GM13977 (cell line): ENCODE results near the gene ADARB1.

Experiments used
- DNase-seq: peaks from one replicate; pipeline ENCODE4 v3.0.0; 2012; ENCODE audit warnings: low spot score
- in situ Hi-C: fragments of 300-500 bp; cut with MboI; formaldehyde crosslinking; loops from one replicate; pipeline ENCODE4 v1.12.0; 2022; ENCODE audit warnings: low sequenced_read_pairs, low pct_unique_long_range_greater_than_20kb, mixed read lengths, inconsistent platforms; ENCODE audit not compliant: unreplicated experiment
- TF ChIP-seq, protein P1 (sequence below): IDR thresholded peaks from 2 replicates; pipeline ENCODE4 v1.5.1; 2012; ENCODE audit warnings: mild to moderate bottlenecking, control low read depth; ENCODE audit not compliant: insufficient read depth; ENCODE audit errors: extremely low read depth, missing control alignments

The ADARB1 gene

DNA sequence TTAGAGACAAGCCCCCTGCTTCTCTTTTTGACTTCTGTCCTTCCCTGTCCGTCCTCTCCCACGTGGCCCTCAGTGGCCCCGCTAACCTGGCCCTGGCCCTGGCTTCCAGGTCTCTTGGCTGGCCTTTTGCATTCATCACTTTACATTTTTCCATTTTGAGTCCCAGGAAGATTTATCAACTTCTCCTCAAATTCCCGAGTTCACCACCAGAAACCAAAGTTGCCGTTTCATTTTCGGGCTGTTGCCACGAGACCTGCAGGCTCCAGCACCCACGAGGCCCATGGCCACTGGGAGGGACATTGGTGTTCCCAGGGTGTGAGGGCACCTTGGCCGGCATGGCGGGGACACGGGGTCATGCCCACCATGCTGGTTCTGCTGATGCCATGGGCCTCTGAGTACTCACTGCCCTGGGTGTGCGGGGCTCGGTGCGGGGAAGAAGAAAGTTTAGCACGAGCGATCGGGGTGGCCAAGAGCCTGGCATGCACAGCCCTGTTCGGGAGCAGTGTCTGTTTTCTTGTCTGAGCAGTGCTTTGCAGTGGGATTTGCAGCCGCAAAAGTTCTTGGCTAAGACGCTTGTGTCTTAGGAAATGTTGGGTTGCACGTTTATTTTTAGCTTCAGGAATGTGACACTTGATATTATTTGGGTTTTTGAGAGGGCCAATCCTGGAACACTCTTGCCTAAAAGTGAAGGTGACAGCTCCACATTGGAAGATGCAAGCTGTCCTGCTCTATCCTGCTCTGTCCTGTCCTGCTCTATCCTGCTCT, 40.4 kb upstream of the ADARB1 start:
- DNase-seq = no peak
- TF ChIP-seq, protein P1, sequence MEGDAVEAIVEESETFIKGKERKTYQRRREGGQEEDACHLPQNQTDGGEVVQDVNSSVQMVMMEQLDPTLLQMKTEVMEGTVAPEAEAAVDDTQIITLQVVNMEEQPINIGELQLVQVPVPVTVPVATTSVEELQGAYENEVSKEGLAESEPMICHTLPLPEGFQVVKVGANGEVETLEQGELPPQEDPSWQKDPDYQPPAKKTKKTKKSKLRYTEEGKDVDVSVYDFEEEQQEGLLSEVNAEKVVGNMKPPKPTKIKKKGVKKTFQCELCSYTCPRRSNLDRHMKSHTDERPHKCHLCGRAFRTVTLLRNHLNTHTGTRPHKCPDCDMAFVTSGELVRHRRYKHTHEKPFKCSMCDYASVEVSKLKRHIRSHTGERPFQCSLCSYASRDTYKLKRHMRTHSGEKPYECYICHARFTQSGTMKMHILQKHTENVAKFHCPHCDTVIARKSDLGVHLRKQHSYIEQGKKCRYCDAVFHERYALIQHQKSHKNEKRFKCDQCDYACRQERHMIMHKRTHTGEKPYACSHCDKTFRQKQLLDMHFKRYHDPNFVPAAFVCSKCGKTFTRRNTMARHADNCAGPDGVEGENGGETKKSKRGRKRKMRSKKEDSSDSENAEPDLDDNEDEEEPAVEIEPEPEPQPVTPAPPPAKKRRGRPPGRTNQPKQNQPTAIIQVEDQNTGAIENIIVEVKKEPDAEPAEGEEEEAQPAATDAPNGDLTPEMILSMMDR = no peak
- in situ Hi-C loops = no loop called here

DNA sequence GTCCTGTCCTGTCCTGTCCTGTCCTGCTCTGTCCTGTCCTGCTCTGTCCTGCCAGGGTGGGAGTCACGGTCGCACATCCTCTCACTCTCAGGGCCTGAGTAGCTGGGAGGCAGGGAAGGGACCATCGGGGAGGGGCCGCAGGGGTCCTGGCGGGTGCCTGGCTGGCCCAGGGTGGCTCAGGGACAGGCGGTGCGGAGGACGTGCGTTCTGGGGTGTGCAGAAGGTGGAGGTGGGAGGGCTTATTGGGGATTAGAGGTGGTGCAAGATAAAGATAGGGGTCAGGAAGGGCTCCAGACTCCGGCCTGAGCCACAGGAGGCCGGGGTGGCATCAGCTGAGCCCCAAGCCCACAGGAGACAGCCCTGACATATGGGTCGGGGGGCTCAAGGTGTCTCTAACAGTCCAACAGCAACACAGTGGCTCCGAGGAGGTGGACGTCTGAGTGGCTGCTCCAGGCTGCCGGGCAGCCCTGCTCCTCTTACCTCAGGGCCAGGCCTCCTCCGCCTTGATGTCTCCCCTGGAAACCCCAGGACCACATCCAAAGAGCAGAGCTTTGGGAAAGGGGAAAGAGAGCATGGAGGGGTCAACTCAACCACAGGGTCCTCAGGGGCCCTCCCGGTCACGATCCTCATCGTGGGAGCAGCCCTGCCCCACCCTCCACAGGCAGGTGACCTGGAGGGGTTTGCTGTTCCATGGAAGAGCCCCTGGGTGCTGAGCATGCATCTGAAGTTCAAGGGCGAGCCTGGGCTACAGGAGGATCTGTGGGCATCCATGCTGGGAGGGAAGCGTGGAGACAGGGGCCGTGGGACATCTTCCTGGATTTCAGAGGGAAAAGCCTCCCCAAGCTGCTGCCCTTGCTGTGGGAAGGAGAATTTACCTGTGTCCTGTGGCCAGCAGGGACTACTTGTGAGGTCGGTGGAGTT, 39.6 kb upstream of the ADARB1 start:
- in situ Hi-C loops = no loop called here
- no peak for DNase-seq
- TF ChIP-seq, protein P1 = no peak

DNA sequence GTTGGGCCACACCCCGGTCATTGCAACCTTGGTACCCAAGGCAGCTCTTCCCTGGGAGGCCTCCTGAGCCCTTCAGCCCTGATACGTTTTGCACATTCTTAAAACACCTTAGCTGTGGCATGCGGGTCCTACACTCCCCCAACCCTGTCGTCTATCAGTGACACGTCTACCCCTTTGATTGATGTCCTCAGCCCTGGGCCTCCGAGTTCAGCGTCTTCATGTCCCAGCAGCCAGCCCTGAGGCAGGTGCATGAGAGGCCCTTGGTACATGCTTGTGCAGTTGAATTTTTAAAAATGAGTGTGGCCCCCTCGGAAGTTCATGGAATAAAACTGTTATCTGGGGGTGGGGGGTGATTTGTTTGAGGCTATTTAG, 38.9 kb upstream of the ADARB1 start:
- no peak for DNase-seq
- in situ Hi-C loops = no loop called here
- TF ChIP-seq, protein P1 = no peak

DNA sequence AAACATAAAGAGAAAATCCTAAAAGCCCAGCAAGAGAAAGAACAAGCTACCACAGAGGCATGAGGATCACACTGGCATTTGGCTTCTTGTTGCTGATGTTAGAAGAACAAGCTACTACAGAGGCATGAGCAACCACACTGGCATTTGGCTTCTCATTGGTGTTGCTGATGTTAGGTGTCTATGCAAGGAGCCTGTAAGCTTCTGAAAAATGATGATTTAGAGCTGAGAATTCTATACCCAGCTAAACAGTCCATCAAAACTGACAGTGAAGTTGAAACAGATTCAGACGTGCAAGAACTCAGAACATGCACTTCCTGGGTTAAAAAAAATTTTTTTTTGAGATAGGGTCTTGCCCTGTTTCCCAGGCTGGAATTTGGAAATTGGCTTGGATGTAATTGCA, 37.8 kb upstream of the ADARB1 start:
- TF ChIP-seq, protein P1 = no peak
- DNase-seq = no peak
- in situ Hi-C loops = no loop called here

DNA sequence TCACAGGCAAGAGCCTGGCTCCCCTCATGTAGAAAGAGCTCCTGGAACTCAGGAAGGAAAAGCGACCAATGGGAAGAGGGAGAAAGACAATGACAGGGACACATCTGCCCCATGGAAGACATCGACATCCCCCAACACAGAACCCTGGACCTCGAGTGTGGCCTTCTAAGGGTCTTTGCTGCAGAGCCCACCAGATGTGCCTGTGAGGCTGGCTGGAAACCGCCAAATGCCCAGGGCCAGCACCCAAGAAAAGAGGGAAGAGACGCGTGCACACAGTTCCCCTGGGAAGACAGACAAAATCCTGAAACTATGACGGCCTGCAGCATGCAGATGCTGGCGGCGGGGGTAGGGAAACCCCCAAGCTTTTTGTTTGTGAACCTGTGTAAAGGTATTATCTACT, 36.4 kb upstream of the ADARB1 start:
- in situ Hi-C loops = no loop called here
- no peak for DNase-seq
- TF ChIP-seq, protein P1 = no peak

DNA sequence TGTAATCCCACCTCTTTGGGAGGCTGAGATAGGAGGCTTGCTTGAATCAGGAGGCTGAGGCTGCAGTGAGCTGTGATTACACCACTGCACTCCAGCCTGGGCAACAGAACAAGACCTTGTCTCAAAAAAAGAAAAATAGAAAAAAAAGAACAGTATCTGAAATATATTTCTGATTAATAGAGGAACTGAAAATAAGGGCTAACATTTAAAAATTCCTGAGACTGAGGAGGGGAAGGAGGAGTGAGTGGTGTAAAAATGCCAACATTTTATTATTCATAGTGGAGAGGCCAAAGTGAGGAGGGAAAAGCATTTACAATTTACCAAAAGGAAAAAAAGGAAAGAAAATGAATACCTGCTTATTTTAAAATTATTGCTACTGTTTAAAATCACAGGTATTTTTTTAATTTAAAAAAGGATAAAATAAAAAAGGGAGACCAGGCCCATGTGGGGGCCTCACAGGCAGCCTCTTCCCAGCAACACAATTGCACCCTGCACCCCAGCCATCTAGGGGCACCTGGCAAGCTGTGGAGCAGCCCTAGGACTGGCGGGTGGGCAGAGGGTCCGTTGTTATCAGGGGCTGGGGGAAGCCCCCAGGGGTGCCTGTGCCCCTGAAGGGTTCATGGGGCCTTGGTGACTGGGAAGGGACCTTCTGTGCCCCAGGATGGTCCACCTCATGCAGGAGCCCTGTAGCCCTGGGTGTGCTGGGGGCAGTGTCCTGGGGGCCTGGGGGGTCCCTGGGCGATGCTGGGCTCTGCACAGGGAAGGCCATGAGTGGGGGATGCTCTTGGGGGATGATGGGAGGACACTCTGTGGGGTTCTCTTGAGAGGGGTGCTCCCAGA, 34.8 kb upstream of the ADARB1 start:
- in situ Hi-C loops = no loop called here
- DNase-seq = no peak
- TF ChIP-seq, protein P1 = no peak
